K562 (cell line): ENCODE measurements around the gene CDH8. TPM values are rescaled to one million over a fixed set of nuclear protein-coding genes. Genes with fewer than 3 reads are reported as not detected.

Experiments
- ATAC-seq: fragments of 200-7000 bp; cut with Tn5 transposase; 3 replicates; pipeline ENCODE4 v1.9.1; 2020; ENCODE audit warnings: moderate library complexity
- BruUV-seq: library from RNA; stranded (reverse); fragments of 400-500 nt; replicated peaks from 2 replicates; lab custom pipeline; 2021; lab: Mats Ljungman, UMichigan
- CTCF ChIA-PET: fragments of 300-600 bp; formaldehyde crosslinking; extraction: SDS; loops from one replicate; lab custom pipeline; 2021; ENCODE audit warnings: low intra/inter-chr PET ratio; lab: Yijun Ruan, JAX
- POLR2A ChIA-PET: fragments of 300-600, 350-650 bp; sonication (Branson Sonifier 250); formaldehyde crosslinking; extraction: SDS; loops from one replicate; lab custom pipeline; 2021; ENCODE audit warnings: antibody characterized with exemption, inconsistent platforms; lab: Yijun Ruan, JAX
- DNase-seq, 4 experiments: peaks; one replicate each; pipeline versions ENCODE4 v3.0.0 to v3.0.0-alpha.2; 2011 to 2018; ENCODE audit warnings: low spot score in 3 of 4, mixed read lengths in 3 of 4; ENCODE audit errors: extremely low read depth in 1 of 4
- FAIRE-seq: peaks from 2 replicates; lab custom pipeline; 2011; peaks lifted over from hg19 to GRCh38; lab: Jason Lieb, UNC
- H2AFZ ChIP-seq: 2 replicates; pipeline ENCODE4 v1.6.0; 2011; ENCODE audit warnings: low read depth, low read length, control low read depth, inconsistent platforms
- H3K27ac ChIP-seq: fragments of 200-600 bp; 3 replicates; pipeline ENCODE4 v1.8.0; 2011; ENCODE audit warnings: low read depth, mild to moderate bottlenecking, control low read depth, inconsistent platforms, low read length, moderate library complexity, mixed read lengths; ENCODE audit errors: extremely low read depth
- H3K27me3 ChIP-seq, 2 experiments: fragments of 300-600 bp in 1 of 2; 2 replicates in 1 of 2; 3 replicates in 1 of 2; pipeline versions ENCODE4 v1.6.0 to v1.8.0; 2011; ENCODE audit warnings: inconsistent platforms in 2 of 2, low read length in 2 of 2, mild to moderate bottlenecking in 1 of 2, mixed read lengths in 1 of 2, moderate library complexity in 1 of 2; ENCODE audit not compliant: control insufficient read depth in 2 of 2, insufficient read depth in 2 of 2
- H3K36me3 ChIP-seq: fragments of 300-600 bp; 3 replicates; pipeline ENCODE4 v1.8.0; 2011; ENCODE audit warnings: mild to moderate bottlenecking, low read length, inconsistent platforms; ENCODE audit not compliant: control insufficient read depth, insufficient read depth
- H3K4me1 ChIP-seq, 2 experiments: fragments of 200-600 bp in 1 of 2; replicated peaks in 1 of 2; 2 replicates in 1 of 2; 3 replicates in 1 of 2; pipeline versions ENCODE4 v1.5.1 to v1.8.0; 2011; ENCODE audit warnings: inconsistent platforms in 2 of 2, low read length in 2 of 2, mild to moderate bottlenecking in 1 of 2, mixed read lengths in 1 of 2, moderate library complexity in 1 of 2; ENCODE audit not compliant: control insufficient read depth in 2 of 2, insufficient read depth in 2 of 2
- H3K4me2 ChIP-seq: 2 replicates; pipeline ENCODE4 v1.6.1; 2011; ENCODE audit warnings: low read length, control low read depth, inconsistent platforms, mixed read lengths; ENCODE audit not compliant: insufficient read depth
- H3K4me3 ChIP-seq: fragments of 200-600 bp; sonication (generic), shearing (Covaris generic); 2 replicates; pipeline ENCODE4 v1.5.1; 2016; ENCODE audit warnings: control low read depth, inconsistent platforms
- H3K79me2 ChIP-seq: fragments of 200-600 bp; 3 replicates; pipeline ENCODE4 v1.8.0; 2011; ENCODE audit warnings: low read length, inconsistent platforms; ENCODE audit not compliant: control insufficient read depth, insufficient read depth
- H3K9ac ChIP-seq, 2 experiments: 2 replicates each; pipeline versions ENCODE4 v1.6.0 to v1.6.1; 2011; ENCODE audit warnings: low read depth in 2 of 2, low read length in 2 of 2, control low read depth in 1 of 2, inconsistent platforms in 1 of 2, mild to moderate bottlenecking in 1 of 2, mixed read lengths in 1 of 2; ENCODE audit not compliant: insufficient read depth in 1 of 2
- H3K9me1 ChIP-seq: one replicate; pipeline ENCODE4 v1.6.0; 2011; ENCODE audit warnings: inconsistent platforms, mild to moderate bottlenecking, low read length, moderate library complexity; ENCODE audit not compliant: control insufficient read depth, insufficient read depth
- H3K9me3 ChIP-seq: replicated peaks from 2 replicates; pipeline ENCODE4 v1.5.1; 2011; ENCODE audit warnings: low read depth, low read length, inconsistent platforms; ENCODE audit not compliant: control insufficient read depth, insufficient read depth
- H4K20me1 ChIP-seq: replicated peaks from 2 replicates; pipeline ENCODE4 v1.6.1; 2011; ENCODE audit warnings: low read length, inconsistent platforms, mixed read lengths; ENCODE audit not compliant: control insufficient read depth, insufficient read depth
- CREM ChIP-seq: IDR thresholded peaks from 2 replicates; pipeline ENCODE4 v1.6.1; 2014; ENCODE audit warnings: antibody characterized with exemption, low read depth
- DDX20 ChIP-seq: fragments of 450-650 bp; IDR thresholded peaks from 2 replicates; pipeline ENCODE4 v1.6.1; 2016; ENCODE audit warnings: missing genetic modification characterization, low read depth, mild to moderate bottlenecking, missing compliant biosample characterization, moderate library complexity
- ESRRB ChIP-seq: fragments of 250-450 bp; sonication (Bioruptor Pico); IDR thresholded peaks from 2 replicates; pipeline ENCODE4 v1.5.0; 2020; ENCODE audit warnings: mild to moderate bottlenecking, moderate library complexity, borderline replicate concordance
- ETV6 ChIP-seq, 3 experiments: fragments of 150-350 bp in 1 of 3; sonication (generic) in 1 of 3; formaldehyde crosslinking in 1 of 3; IDR thresholded peaks; 2 replicates each; pipeline versions ENCODE4 v1.6.1 to v1.8.0; 2014 to 2022; ENCODE audit warnings: borderline replicate concordance in 2 of 3, low read depth in 2 of 3, antibody characterized with exemption in 1 of 3, low read length in 1 of 3, mild to moderate bottlenecking in 1 of 3, missing genetic modification reagents in 1 of 3
- FOXA3 ChIP-seq, 2 experiments: fragments of 450-650 bp in 1 of 2; sonication (generic) in 1 of 2; formaldehyde crosslinking; IDR thresholded peaks in 1 of 2; conservative IDR thresholded peaks in 1 of 2; 2 replicates each; pipeline versions ENCODE4 v1.4.0 to v1.8.0; 2020 to 2022; ENCODE audit warnings: mild to moderate bottlenecking in 2 of 2, missing genetic modification reagents in 1 of 2
- FOXP4 ChIP-seq: sonication (generic); formaldehyde crosslinking; IDR thresholded peaks from 2 replicates; pipeline ENCODE4 v1.8.0; 2022; ENCODE audit warnings: mild to moderate bottlenecking, missing genetic modification reagents, borderline replicate concordance
- HIVEP1 ChIP-seq: fragments of 250-450 bp; sonication (Bioruptor Pico); IDR thresholded peaks from 2 replicates; pipeline ENCODE4 v1.4.0; 2020; ENCODE audit warnings: mild to moderate bottlenecking
- HNRNPK ChIP-seq: fragments of 200-400 bp; formaldehyde crosslinking; IDR thresholded peaks from one replicate; pipeline ENCODE4 v1.6.1; 2018; ENCODE audit warnings: mild to moderate bottlenecking, low read depth, low read length; ENCODE audit not compliant: poor library complexity, severe bottlenecking
- HNRNPLL ChIP-seq: fragments of 200-400 bp; formaldehyde crosslinking; IDR thresholded peaks from 2 replicates; pipeline ENCODE4 v1.6.1; 2017; ENCODE audit warnings: low read length, low read depth, mild to moderate bottlenecking; ENCODE audit not compliant: poor library complexity, severe bottlenecking
- MAX ChIP-seq: sonication (generic); formaldehyde crosslinking; IDR thresholded peaks from 2 replicates; pipeline ENCODE4 v1.9.0; 2022; ENCODE audit warnings: mild to moderate bottlenecking, missing genetic modification reagents
- NKRF ChIP-seq: fragments of 450-650 bp; IDR thresholded peaks from 2 replicates; pipeline ENCODE4 v1.6.1; 2016; ENCODE audit warnings: borderline replicate concordance
- NR1H2 ChIP-seq: sonication (generic); formaldehyde crosslinking; IDR thresholded peaks from 2 replicates; pipeline ENCODE4 v1.4.0; 2020; ENCODE audit warnings: mild to moderate bottlenecking, missing genetic modification reagents
- NR2C1 ChIP-seq, 2 experiments: fragments of 450-650 bp; IDR thresholded peaks; 2 replicates each; pipeline ENCODE4 v1.6.1; 2017; ENCODE audit warnings: mild to moderate bottlenecking in 2 of 2, antibody characterized with exemption in 1 of 2, inconsistent platforms in 1 of 2, missing compliant biosample characterization in 1 of 2, missing genetic modification characterization in 1 of 2
- RBM17 ChIP-seq: fragments of 200-400 bp; formaldehyde crosslinking; IDR thresholded peaks from 2 replicates; pipeline ENCODE4 v1.6.1; 2017; ENCODE audit warnings: low read depth, mild to moderate bottlenecking, low read length, borderline replicate concordance
- SMAD1 ChIP-seq: fragments of 150-350 bp; IDR thresholded peaks from 2 replicates; pipeline ENCODE4 v1.6.1; 2014; ENCODE audit warnings: low read length, low read depth; ENCODE audit not compliant: partially characterized antibody
- TARDBP ChIP-seq: fragments of 450-650 bp; IDR thresholded peaks from 2 replicates; pipeline ENCODE4 v1.6.1; 2016
- ZNF134 ChIP-seq: fragments of 250-450 bp; sonication (Bioruptor Pico); conservative IDR thresholded peaks from 2 replicates; pipeline ENCODE4 v1.4.0; 2020
- ZNF780A ChIP-seq: fragments of 250-450 bp; sonication (Bioruptor Pico); IDR thresholded peaks from 2 replicates; pipeline ENCODE4 v1.5.0; 2021; ENCODE audit warnings: mild to moderate bottlenecking
- ZZZ3 ChIP-seq: fragments of 450-650 bp; IDR thresholded peaks from 2 replicates; pipeline ENCODE4 v1.6.1; 2016; ENCODE audit warnings: antibody characterized with exemption, mild to moderate bottlenecking, moderate library complexity
- in situ Hi-C: fragments of 300-500 bp; cut with MboI; formaldehyde crosslinking; loops from 4 replicates; pipeline ENCODE4 v1.15.0; 2018; ENCODE audit warnings: inconsistent platforms, mixed read lengths
- intact Hi-C: fragments of 100-400 bp; cut with micrococcal nuclease; formaldehyde crosslinking; loops from 2 replicates; pipeline ENCODE4 v1.14.2; 2022
- polyA plus RNA-seq, 8 experiments: library from polyadenylated mRNA; depleted of rRNA in 4 of 8; stranded (reverse) in 5 of 8; unstranded in 3 of 8; fragments of >200 nt; fragmentation: Nextera tagmentation in 2 of 8; fragmentation: Illumina TruSeq in 1 of 8; extraction: Ambion mirVana in 2 of 8; extraction: Trizol in 1 of 8; gene quantifications; 2 replicates each; pipeline versions ENCODE4 v1.2.1 to v1.2.3, GENCODE V29; 2011 to 2014; ENCODE audit warnings: inconsistent platforms in 1 of 8, missing spikeins in 1 of 8
- total RNA-seq, 7 experiments: library from RNA; depleted of rRNA in 6 of 7; stranded (reverse); fragments of >200 nt in 6 of 7; fragmentation: Illumina TruSeq in 2 of 7; extraction: Trizol in 2 of 7; gene quantifications; 2 replicates each; pipeline versions ENCODE4 v1.2.1 to v1.2.3, GENCODE V29; 2011 to 2021; ENCODE audit warnings: low replicate concordance in 1 of 7

CDH8 gene
- total and polyA plus RNA-seq, 9 of the 15 experiments (the other 6 are each of a cell fraction or from before 2014, with no cell fraction given), result 0.22 to 1.4 (median 0.42) TPM; not detected in 4

GRCh38 chr16:62060089-62060488 is 23.9 kb upstream of the CDH8 start (continued):
- TF ChIP-seq NKRF (no peak), HNRNPLL (no peak), FOXA3 (CRISPR knock-in tag; conservative IDR thresholded peaks at IDR 0.05 in 1 of 2, IDR thresholded peaks at IDR 0.05 in 1 of 2) (no peak), CREM (no peak), DDX20 (tag) (no peak), FOXP4 (CRISPR knock-in tag) (no peak), SMAD1 (no peak)

- Histone ChIP-seq H3K36me3 (no peaks in the 10 kb centered on the region), H4K20me1 (no peaks in the 10 kb centered on the region), H2AFZ (no peak overlapping the region), H3K4me2 (no peak overlapping the region), H3K9me1 (no peaks in the 10 kb centered on the region), H3K9me3 (no peaks in the 10 kb centered on the region), H3K27me3 (no peaks in the 10 kb centered on the region), H3K79me2 (no peaks in the 10 kb centered on the region), H3K4me1 (no peaks in the 10 kb centered on the region), H3K9ac (no peak overlapping the region), H3K27ac (no peak overlapping the region), H3K4me3 (no peak overlapping the region)
- in situ Hi-C loops (no loop called here), intact Hi-C loops (no loop called here)
- ChIA-PET CTCF (no interaction called here), POLR2A (no interaction called here)
- ATAC-seq (no peak), FAIRE-seq (no peak), DNase-seq (no peak)
- BruUV-seq, result no TSS peak
- no peak for TF ChIP-seq HIVEP1 (CRISPR knock-in tag)
- TF ChIP-seq MAX (CRISPR knock-in tag), result no peak
- TF ChIP-seq ESRRB (CRISPR knock-in tag), result no peak
- TF ChIP-seq TARDBP, result no peak
- no peak for TF ChIP-seq NR1H2 (CRISPR knock-in tag)
- no peak for TF ChIP-seq ZNF780A (CRISPR knock-in tag)
- TF ChIP-seq NR2C1 (IDR thresholded peaks at IDR 0.05), result no peak
- TF ChIP-seq NR2C1 (tag; IDR thresholded peaks at IDR 0.05), result no peak
- TF ChIP-seq ZNF134 (CRISPR knock-in tag), result no peak
- TF ChIP-seq ZZZ3, result no peak
- no peak for TF ChIP-seq ETV6 (IDR thresholded peaks at IDR 0.05; ENCODE audit: borderline replicate concordance in 1 of 2, low read depth in 2 of 2, low read length in 1 of 2)
- no peak for TF ChIP-seq ETV6 (CRISPR knock-in tag; IDR thresholded peaks at IDR 0.05; ENCODE audit: borderline replicate concordance)
- no peak for TF ChIP-seq HNRNPK
- TF ChIP-seq RBM17, result no peak
Measured at GRCh38 chr16:62059527-62059926, 23.3 kb upstream of the CDH8 start.
